CD4-positive, CD25-positive, alpha-beta regulatory T cell (primary cell): Measurements from ENCODE around the gene STXBP1. TPM values are rescaled to one million over a fixed set of nuclear protein-coding genes. Genes with fewer than 3 reads are reported as not detected.
"Not testable (repeated sequence)": the region's sequence is repeated elsewhere in the genome, so short reads cannot be mapped to it uniquely, and the experiment has no call there.

Experiments
- ATAC-seq, 2 donors: fragments of 150-1000 bp; cut with Tn5 transposase; one replicate each; pipeline ENCODE4 v1.10.0; 2021; ENCODE audit warnings: low read depth in 2 of 2, moderate number of reproducible peaks in 2 of 2, moderate library complexity in 1 of 2
- DNase-seq, 3 donors: peaks; one replicate each; pipeline versions ENCODE4 v3.0.0 to v3.0.0-alpha.2; 2012 to 2022; ENCODE audit warnings: mixed read lengths in 1 of 3
- H3K27ac ChIP-seq: one replicate; pipeline ENCODE4 v1.7.0; 2013; ENCODE audit warnings: mild to moderate bottlenecking, low read length; ENCODE audit not compliant: insufficient read depth, poor library complexity, severe bottlenecking
- H3K27me3 ChIP-seq: one replicate; pipeline ENCODE4 v1.7.0; 2013; ENCODE audit warnings: low read length; ENCODE audit not compliant: control insufficient read depth, insufficient read depth
- H3K36me3 ChIP-seq: one replicate; pipeline ENCODE4 v1.7.0; 2013; ENCODE audit warnings: mild to moderate bottlenecking, low read length, moderate library complexity; ENCODE audit not compliant: control insufficient read depth, insufficient read depth
- H3K4me1 ChIP-seq: 2 replicates; pipeline ENCODE4 v1.7.0; 2013; ENCODE audit warnings: mild to moderate bottlenecking, low read length; ENCODE audit not compliant: insufficient read depth, control insufficient read depth, poor library complexity, severe bottlenecking
- H3K4me3 ChIP-seq: one replicate; pipeline ENCODE4 v1.7.0; 2013; ENCODE audit warnings: low read depth, mild to moderate bottlenecking, low read length, moderate library complexity
- H3K9me3 ChIP-seq, 2 experiments: 1 replicate in 1 of 2; 2 replicates in 1 of 2; pipeline ENCODE4 v1.7.0; 2013; ENCODE audit warnings: low read length in 2 of 2, mild to moderate bottlenecking in 1 of 2, moderate library complexity in 1 of 2; ENCODE audit not compliant: control insufficient read depth in 2 of 2
- H3K27ac Mint-ChIP-seq, 3 donors: one replicate each; pipeline ENCODE4 v1.8.0; 2020 to 2022; ENCODE audit warnings: mild to moderate bottlenecking in 3 of 3, mixed read lengths in 3 of 3, moderate library complexity in 2 of 3
- H3K27me3 Mint-ChIP-seq: one replicate; pipeline ENCODE4 v1.8.0; 2022; ENCODE audit warnings: mild to moderate bottlenecking, mixed read lengths
- H3K36me3 Mint-ChIP-seq: one replicate; pipeline ENCODE4 v1.8.0; 2020; ENCODE audit warnings: mixed read lengths
- H3K4me1 Mint-ChIP-seq, 4 donors: one replicate each; pipeline ENCODE4 v1.8.0; 2020 to 2022; ENCODE audit warnings: mixed read lengths in 4 of 4, mild to moderate bottlenecking in 1 of 4
- H3K4me3 Mint-ChIP-seq, 4 donors: one replicate each; pipeline ENCODE4 v1.8.0; 2020 to 2022; ENCODE audit warnings: mild to moderate bottlenecking in 4 of 4, mixed read lengths in 4 of 4, moderate library complexity in 3 of 4
- H3K9me3 Mint-ChIP-seq, 7 donors: one replicate each; pipeline ENCODE4 v1.8.0; 2020 to 2022; ENCODE audit warnings: mixed read lengths in 7 of 7, mild to moderate bottlenecking in 3 of 7, moderate library complexity in 2 of 7
- polyA plus RNA-seq, 4 donors: library from polyadenylated mRNA; unstranded; fragments of 300-500 nt; fragmentation: Illumina TruSeq; gene quantifications; one replicate each; pipeline ENCODE4 v1.2.3, GENCODE V29; 2021
- total RNA-seq: library from RNA; stranded (reverse); gene quantifications from one replicate; pipeline ENCODE4 v1.2.3, GENCODE V29; 2022

The STXBP1 gene
- total and polyA plus RNA-seq, 5 donors from 2014 or later: 0.07 to 1.3 (median 0.26) TPM

DNA sequence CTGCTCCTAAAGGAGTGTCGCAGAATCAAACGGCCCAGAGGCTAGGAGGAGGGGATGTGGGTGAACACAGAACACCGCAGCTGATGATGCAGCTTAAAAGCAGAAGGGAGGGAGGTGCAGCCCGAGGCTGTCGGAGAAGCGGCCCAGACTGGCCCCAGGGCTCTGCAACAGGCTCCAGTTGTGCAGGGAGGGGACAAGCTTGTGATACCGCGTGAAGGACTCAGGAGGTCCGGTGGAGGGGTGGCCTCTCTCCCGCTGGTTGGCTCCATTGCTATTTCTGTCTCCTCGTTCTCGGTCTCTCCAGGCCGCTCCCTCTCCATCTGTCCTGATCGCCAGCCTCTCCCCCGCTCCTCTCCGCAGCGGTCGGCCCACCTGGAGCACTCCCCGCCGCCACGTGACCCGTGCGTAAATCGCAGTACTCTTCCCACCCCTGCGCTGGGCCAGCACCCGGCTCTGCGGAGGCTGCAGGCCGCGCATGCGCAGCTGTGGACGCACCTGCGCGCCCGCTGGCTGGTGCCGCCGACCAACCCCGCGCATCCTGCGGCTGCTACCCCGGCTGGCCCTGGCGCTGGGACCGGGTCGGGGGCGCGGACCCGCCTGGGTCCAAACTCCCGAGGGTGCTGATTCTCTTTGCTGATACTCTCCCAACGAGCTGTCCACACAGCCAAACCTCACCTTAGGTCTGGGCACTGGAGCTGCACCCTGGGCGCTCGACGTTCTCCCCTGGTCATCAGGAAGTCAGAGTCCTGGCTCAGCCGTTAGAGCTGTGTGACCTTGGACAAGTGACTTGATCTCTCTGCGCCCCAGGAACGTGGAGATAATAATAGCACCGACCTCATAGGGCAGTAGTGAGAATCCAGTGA lies 3.7 kb upstream of the STXBP1 start:
- H3K36me3 ChIP-seq: no peaks in the 10 kb centered on the region
- peak overlapping the region; percentile 37 for H3K4me3 ChIP-seq
- H3K4me1 ChIP-seq: peaks cover 32% of the 10 kb centered on the region
- Mint-ChIP-seq H3K27ac (peak overlapping the region in 2 of 3 donors; percentile 60 to 79), H3K27me3 (peaks cover 65% of the 10 kb centered on the region), H3K4me1 (peaks cover 6 to 30% (median 12%) of the 10 kb centered on the region in 4 donors), H3K4me3 (peak overlapping the region; percentile 83 to 92 (median 87)), H3K36me3 (no peaks in the 10 kb centered on the region), H3K9me3 (no peaks in the 10 kb centered on the region)
- peak; percentile 56 to 64 for ATAC-seq
- DNase-seq: peak; percentile 65 to 85 (median 77)
- peaks cover 15% of the 10 kb centered on the region for H3K27me3 ChIP-seq
- no peaks in the 10 kb centered on the region for H3K9me3 ChIP-seq
- H3K27ac ChIP-seq: peak overlapping the region; percentile 47

GRCh38 chr9:127611603-127611898 lies 526 bp upstream of the STXBP1 start:
- Mint-ChIP-seq H3K9me3 (peaks cover 0 to 6% (median 0%) of the 10 kb centered on the region in 7 donors), H3K4me1 (peaks cover 11 to 36% (median 18%) of the 10 kb centered on the region in 4 donors), H3K27ac (peak overlapping the region in 1 of 3 donors; percentile 1), H3K4me3 (peak overlapping the region; percentile 87 to 98 (median 94)), H3K27me3 (peaks cover 83% of the 10 kb centered on the region), H3K36me3 (no peaks in the 10 kb centered on the region)
- Histone ChIP-seq H3K4me3 (peak overlapping the region; percentile 70), H3K4me1 (peaks cover 36% of the 10 kb centered on the region), H3K27me3 (peaks cover 30% of the 10 kb centered on the region), H3K36me3 (no peaks in the 10 kb centered on the region), H3K27ac (no peak overlapping the region), H3K9me3 (no peaks in the 10 kb centered on the region)
- ATAC-seq (peak; percentile 2 to 4), DNase-seq (no peak)

GRCh38 chr9:127612939-127613582 lies 984 bp downstream of the STXBP1 start:
- Histone ChIP-seq H3K9me3 (no peaks in the 10 kb centered on the region), H3K4me1 (peaks cover 29% of the 10 kb centered on the region), H3K4me3 (peak overlapping the region; percentile 18), H3K27me3 (peaks cover 28% of the 10 kb centered on the region), H3K36me3 (no peaks in the 10 kb centered on the region), H3K27ac (no peak overlapping the region)
- H3K9me3 Mint-ChIP-seq: peaks cover 0 to 6% (median 0%) of the 10 kb centered on the region in 7 donors
- no peak overlapping the region for H3K27ac Mint-ChIP-seq
- no peaks in the 10 kb centered on the region for H3K36me3 Mint-ChIP-seq
- H3K4me1 Mint-ChIP-seq: peaks cover 11 to 30% (median 18%) of the 10 kb centered on the region in 4 donors
- peak; percentile 15 to 48 (median 43) for DNase-seq
- peak overlapping the region; percentile 81 to 87 (median 85) for H3K4me3 Mint-ChIP-seq
- H3K27me3 Mint-ChIP-seq: peaks cover 82% of the 10 kb centered on the region
- ATAC-seq: no peak

- Mint-ChIP-seq H3K36me3 (no peaks in the 10 kb centered on the region), H3K27ac (no peak overlapping the region), H3K4me3 (peak overlapping the region; percentile 81 to 87 (median 85)), H3K27me3 (peaks cover 82% of the 10 kb centered on the region), H3K9me3 (peaks cover 0 to 6% (median 0%) of the 10 kb centered on the region in 7 donors), H3K4me1 (peaks cover 11 to 26% (median 18%) of the 10 kb centered on the region in 4 donors)
- no peak overlapping the region for H3K27ac ChIP-seq
- H3K36me3 ChIP-seq: no peaks in the 10 kb centered on the region
- peak overlapping the region; percentile 18 for H3K4me3 ChIP-seq
- DNase-seq: no peak
- H3K9me3 ChIP-seq: no peaks in the 10 kb centered on the region
- H3K4me1 ChIP-seq: peaks cover 24% of the 10 kb centered on the region
- H3K27me3 ChIP-seq: peaks cover 28% of the 10 kb centered on the region
- ATAC-seq: no peak
Observed at GRCh38 chr9:127613583-127613954, 1.5 kb downstream of the STXBP1 start.

- Histone ChIP-seq H3K9me3 (no peaks in the 10 kb centered on the region), H3K27ac (no peak overlapping the region), H3K4me1 (peaks cover 22% of the 10 kb centered on the region), H3K36me3 (no peaks in the 10 kb centered on the region), H3K4me3 (no peak overlapping the region), H3K27me3 (peaks cover 24% of the 10 kb centered on the region)
- Mint-ChIP-seq H3K4me3 (peak overlapping the region in 1 of 4 donors; percentile 37), H3K36me3 (no peaks in the 10 kb centered on the region), H3K9me3 (peaks cover 0 to 6% (median 0%) of the 10 kb centered on the region in 7 donors), H3K27me3 (peaks cover 75% of the 10 kb centered on the region), H3K4me1 (peaks cover 11 to 16% (median 14%) of the 10 kb centered on the region in 4 donors), H3K27ac (no peak overlapping the region)
- ATAC-seq (no peak), DNase-seq (no peak)
Observed at GRCh38 chr9:127614961-127615360, 2.9 kb downstream of the STXBP1 start.

DNA sequence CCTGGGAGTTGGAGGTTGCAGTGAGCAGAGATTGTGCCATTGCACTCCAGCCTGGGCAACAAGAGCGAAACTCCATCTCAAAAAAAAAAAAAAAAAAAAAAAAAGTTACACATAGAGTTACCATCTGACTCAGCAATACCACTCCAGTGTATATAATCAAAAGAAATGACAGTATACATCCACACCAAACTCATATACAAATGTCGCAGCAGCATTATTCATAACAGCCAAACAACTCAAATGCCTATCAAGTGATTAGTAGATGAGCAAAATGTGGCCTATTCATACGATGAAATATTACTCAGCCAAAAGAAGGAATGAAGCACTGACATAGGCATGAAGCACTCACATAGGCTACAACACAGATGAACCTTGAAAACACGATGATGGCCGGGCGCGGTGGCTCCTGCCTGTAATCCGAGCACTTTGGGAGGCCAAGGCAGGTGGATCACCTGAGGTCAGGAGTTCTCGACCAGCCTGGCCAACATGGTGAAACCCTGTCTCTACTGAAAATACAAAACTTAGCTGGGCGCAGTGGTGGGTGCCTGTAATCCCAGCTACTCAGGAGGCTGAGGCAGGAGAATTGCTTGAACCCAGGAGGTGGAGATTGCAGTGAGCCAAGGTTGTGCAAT lies 9.4 kb downstream of the STXBP1 start:
- peaks cover 36% of the 10 kb centered on the region for H3K27me3 Mint-ChIP-seq
- not testable (repeated sequence) for ATAC-seq, H3K9me3 Mint-ChIP-seq

DNA sequence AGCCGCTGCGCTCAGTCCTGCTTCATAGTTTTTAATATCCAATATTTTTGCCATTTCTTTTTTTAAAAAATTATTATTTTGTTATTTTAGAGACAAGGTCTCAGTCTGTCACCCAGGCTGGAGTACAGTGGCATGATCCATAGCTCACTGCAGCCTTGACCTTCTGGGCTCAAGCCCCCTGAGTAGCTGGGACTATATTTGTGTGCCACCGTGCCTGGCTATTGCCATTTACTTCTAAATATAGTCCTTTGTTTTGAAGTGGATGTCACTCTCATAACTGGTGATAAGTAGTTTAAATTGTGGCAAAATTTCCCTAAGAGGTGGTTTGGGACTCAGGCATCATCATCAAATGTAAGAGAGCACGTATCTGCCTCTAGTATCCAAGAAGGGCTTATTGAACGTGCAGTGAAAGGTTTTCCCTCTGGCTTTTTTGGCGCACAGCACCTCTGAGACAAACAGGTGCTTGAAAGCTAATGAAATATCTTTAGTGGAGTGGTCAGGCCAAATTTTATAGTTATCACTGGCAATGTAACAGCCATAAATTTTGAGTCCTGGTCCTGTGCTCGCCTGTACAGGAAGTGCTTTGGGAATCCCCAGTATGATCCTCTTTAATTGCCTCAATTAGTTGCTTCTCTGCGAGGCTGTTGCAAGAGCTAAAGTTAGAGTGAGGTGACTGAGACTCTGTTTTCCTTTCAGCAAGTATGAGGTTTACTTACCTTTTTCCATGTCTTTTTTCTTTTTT lies 14.8 kb downstream of the STXBP1 start:
- Histone ChIP-seq H3K36me3 (no peaks in the 10 kb centered on the region), H3K9me3 (no peaks in the 10 kb centered on the region), H3K4me3 (no peak overlapping the region), H3K4me1 (no peaks in the 10 kb centered on the region), H3K27ac (no peak overlapping the region), H3K27me3 (no peaks in the 10 kb centered on the region)
- DNase-seq (no peak), ATAC-seq (no peak)
- peaks cover 31% of the 10 kb centered on the region for H3K27me3 Mint-ChIP-seq
- H3K4me1 Mint-ChIP-seq: no peaks in the 10 kb centered on the region
- no peak overlapping the region for H3K4me3 Mint-ChIP-seq
- no peaks in the 10 kb centered on the region for H3K36me3 Mint-ChIP-seq
- no peak overlapping the region for H3K27ac Mint-ChIP-seq
- no peaks in the 10 kb centered on the region for H3K9me3 Mint-ChIP-seq

More for the DNA sequence above, 9.4 kb downstream of the STXBP1 start:
- not testable (repeated sequence) for H3K4me1 Mint-ChIP-seq, H3K4me3 ChIP-seq, H3K4me3 Mint-ChIP-seq, H3K36me3 Mint-ChIP-seq, H3K27ac ChIP-seq, DNase-seq, H3K36me3 ChIP-seq, H3K4me1 ChIP-seq, H3K27ac Mint-ChIP-seq, H3K9me3 ChIP-seq, H3K27me3 ChIP-seq
